ENCODE results near the gene PPOX.

The PPOX gene

GRCh38 chr1:161198194-161198896 lies 32.1 kb downstream of the PPOX start:
- no peak for DNase-seq (ENCODE audit: low read depth)

- no peak for DNase-seq (ENCODE audit: low read depth)
Observed at GRCh38 chr1:161198897-161199431, 32.7 kb downstream of the PPOX start, which contains the start of gene ADAMTS4. Gene ADAMTS4, minus strand, starts transcription at chr1:161199054. Its CDS starts 427 bp downstream, at chr1:161198627.

DNA sequence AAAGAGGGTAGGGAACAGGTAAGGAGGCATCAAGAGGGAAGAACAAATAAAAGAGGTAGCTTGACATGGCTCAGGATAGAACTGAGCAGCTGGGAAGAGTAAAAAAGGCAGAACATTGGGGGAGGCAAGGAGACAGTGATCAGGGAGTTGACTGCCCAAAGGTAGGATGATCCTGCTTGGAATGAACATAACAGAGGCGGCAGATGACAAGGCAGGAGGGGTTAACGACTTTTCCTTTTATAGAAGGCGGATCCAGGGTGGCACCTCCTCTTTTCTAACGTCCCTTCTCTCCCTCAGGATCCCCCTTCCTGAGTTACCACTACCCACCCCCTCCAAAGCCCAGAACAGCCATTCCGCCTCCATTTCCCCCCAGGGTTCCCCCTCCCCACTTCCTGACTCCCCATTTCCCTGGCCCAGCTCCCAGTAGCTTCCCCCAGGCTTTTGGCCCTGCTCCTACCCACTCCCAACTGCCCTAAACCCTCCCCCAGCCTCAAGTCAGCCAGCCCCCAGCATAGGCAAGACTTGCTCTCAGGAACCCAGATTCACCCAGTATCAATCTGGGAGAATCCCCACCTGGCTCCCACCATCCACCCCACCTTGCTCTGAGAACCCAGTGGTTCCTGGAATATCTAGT lies 33.4 kb downstream of the PPOX start:
- DNase-seq (ENCODE audit: low read depth): no peak

GRCh38 chr1:161200421-161200991 lies 34.3 kb downstream of the PPOX start:
- DNase-seq (ENCODE audit: low read depth): no peak

- no peak for DNase-seq (ENCODE audit: low read depth)
Observed at GRCh38 chr1:161200992-161201835, 35.0 kb downstream of the PPOX start.

DNA sequence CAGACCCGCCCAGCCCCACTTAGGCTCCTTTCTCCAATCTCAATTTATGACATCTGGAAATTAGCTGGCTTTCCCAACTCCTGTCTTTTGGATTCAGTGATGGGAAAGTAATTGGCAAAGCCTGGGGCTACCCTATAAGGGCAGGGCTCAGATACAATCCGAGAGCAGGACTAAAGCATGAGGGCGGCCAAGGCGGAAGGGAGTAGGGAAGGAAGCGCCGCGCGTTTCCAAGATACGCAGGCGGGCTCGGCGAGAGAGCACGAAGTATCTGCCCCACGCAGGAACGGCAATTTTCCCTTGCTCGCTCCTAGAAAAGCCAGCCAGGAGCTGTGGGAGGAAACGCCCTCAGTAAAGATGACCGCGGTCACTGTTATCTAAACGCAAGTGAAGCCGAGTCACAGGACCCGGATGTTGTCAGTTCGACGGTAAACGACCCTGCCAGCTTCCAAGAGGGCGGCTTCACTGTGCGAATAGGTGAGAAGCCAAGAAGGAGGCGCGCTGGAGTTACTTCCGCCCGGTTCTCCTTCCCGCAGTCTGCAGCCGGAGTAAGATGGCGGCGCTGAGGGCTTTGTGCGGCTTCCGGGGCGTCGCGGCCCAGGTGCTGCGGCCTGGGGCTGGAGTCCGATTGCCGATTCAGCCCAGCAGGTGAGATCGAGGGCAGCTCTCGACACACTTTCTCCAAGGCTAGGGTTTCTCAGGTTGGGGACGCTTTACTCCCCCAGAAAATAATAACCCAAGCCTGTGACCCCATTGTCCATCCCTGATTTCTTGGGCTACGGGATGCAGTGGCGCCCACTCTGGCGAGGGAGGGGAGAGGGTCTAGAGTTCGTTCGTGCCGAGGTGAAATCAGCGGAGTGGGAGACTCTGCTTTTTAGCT lies 35.8 kb downstream of the PPOX start, which contains the start of gene NDUFS2:
TSS of gene NDUFS2 (plus strand) at position 532 of the 877 bp plus-strand sequence. CDS start at position 551, 19 bp downstream.
- DNase-seq (ENCODE audit: low read depth): peak; percentile 78

GRCh38 chr1:161206411-161207140 lies 40.4 kb downstream of the PPOX start:
- no peak for DNase-seq (ENCODE audit: low read depth)

DNA sequence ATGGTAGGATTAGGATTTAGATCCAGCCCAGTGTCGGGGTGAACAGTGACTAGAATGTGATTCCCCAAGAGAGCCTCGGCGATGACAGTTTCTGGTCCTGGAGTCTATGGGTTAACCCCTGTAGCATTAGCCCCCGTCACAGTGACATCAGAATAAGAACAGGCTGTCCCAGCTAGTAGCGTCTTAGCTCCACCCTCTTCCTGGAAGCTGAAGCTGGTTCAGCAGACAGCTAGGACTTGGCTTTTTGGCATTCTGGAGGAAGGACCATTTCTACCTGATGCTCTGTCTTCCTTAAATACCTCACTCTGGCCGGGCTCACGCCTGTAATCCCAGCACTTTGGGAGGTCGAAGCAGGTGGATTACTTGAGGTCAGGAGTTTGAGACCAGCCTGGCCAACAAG lies 40.9 kb downstream of the PPOX start:
- no peak for DNase-seq (ENCODE audit: low read depth)

DNA sequence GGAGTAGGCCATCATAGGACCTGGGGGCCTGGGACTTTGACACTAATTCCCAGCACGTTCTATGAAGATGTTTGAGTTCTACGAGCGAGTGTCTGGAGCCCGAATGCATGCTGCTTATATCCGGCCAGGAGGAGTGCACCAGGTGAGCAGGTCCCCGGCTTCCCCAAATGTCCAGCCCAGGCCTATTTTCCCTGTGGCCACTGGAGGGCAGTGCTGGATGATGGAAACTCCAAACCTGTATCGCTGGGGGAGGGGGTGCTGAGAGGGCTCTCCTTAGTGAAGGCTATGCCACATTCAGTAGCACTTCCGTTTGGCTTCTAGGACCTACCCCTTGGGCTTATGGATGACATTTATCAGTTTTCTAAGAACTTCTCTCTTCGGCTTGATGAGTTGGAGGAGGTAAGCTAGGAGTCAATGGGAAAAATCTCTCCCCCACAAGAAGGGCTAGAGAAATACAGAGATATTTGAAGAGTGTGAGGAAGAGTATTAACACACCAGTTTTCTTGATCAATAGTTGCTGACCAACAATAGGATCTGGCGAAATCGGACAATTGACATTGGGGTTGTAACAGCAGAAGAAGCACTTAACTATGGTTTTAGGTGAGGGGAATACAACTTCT lies 43.7 kb downstream of the PPOX start:
- DNase-seq (ENCODE audit: low read depth): no peak

- DNase-seq (ENCODE audit: low read depth): no peak
Observed at GRCh38 chr1:161214369-161214768, 48.1 kb downstream of the PPOX start.

DNA sequence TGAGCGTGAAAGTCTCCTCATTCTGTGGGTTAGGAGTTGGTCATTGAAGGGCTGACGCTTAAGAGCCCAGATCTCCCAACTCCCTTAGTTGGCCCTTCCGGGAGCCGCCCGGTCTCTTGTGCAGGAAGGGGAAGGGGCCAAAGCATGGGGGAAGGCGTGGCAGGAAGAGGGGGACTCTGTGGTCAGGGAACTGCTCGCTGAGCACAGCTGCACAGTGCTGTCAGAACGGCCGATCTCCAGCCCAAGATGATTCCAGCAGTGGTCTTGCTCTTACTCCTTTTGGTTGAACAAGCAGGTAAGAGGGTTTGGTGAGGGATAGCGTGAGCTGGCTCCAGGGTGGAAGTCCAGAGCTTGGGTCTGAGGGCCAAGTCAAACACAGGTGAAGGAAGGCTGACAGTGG lies 48.9 kb downstream of the PPOX start, which contains the start of gene FCER1G:
TSS of gene FCER1G (plus strand) at position 220 of the 400 bp plus-strand sequence. CDS start at position 247, 27 bp downstream.
- no peak for DNase-seq (ENCODE audit: low read depth)

GRCh38 chr1:161216945-161217712 lies 50.9 kb downstream of the PPOX start:
- DNase-seq (ENCODE audit: low read depth): no peak

DNA sequence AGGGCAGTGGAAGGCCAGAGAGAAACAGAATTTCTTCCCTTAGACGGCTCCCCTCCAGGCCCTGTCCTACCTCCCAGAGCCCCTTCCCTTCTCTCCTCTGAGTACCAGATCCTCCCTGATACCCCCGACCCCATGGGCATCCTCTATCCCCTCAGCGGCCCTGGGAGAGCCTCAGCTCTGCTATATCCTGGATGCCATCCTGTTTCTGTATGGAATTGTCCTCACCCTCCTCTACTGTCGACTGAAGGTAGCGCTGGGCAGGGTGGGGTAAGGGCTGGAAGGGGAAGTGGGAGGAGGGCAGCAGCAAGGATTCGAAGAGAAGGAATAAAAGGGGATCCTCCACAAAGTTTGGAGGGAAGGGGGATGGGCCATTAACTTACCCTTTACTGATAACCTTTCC lies 51.6 kb downstream of the PPOX start:
- DNase-seq (ENCODE audit: low read depth): no peak

- DNase-seq (ENCODE audit: low read depth): no peak
Observed at GRCh38 chr1:161218301-161219077, 52.3 kb downstream of the PPOX start.

GRCh38 chr1:161219078-161219892 lies 53.1 kb downstream of the PPOX start:
- no peak for DNase-seq (ENCODE audit: low read depth)

DNA sequence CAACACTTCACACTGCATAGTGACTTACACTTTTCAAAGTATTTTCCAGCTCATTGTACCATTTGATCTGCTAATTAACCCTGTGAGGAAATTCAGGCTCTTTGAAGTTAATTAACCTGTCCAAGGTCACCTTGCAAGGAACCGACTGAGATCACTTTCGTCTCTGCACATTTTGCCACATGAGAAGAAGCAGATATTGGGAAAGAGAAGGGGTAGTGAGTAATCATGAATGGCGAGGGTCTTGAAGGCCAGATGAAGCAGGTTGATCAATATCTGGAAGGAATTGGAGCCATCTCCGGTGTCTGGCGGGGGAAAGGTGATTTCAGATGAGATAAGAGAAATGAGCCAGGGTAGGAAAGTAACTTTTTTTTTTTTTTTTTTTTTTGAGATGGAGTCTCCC lies 53.8 kb downstream of the PPOX start:
- DNase-seq (ENCODE audit: low read depth): no peak
